SU-DHL-6 (cell line): ENCODE measurements around the gene COL7A1.

Source experiments
- CTCF ChIP-seq: fragments of 200-600 bp; sonication (generic); IDR thresholded peaks from one replicate; pipeline ENCODE4 v1.5.1; 2017; ENCODE audit warnings: antibody characterized with exemption, mild to moderate bottlenecking, low read length, moderate library complexity; ENCODE audit not compliant: insufficient read depth, poor library complexity, severe bottlenecking
- EZH2phosphoT487 ChIP-seq: fragments of 200-600 bp; sonication (generic), shearing (Covaris generic); conservative IDR thresholded peaks from 2 replicates; pipeline ENCODE4 v1.6.1; 2018; ENCODE audit warnings: mild to moderate bottlenecking, antibody characterized with exemption, low read length, moderate library complexity, mixed read lengths

DNA sequence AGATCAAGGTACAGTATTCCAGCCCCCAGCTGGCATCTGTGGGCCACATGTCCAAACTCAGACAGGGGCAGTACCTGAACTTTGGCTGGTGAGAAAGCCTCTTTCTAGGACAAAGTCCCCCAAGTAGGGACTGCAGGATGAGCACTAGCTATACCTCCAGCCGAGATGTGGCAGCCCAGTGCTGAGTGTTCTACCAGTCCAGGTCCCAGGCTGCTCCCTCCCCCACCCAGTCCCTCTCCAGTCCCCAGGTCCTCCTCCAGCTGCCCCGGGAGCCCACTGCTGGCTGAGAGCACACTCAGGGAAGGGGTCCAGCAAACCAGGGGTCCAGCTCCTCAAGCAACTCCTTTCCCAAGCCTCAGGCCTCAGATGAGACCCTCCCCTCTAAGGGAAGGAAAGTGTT, 38.6 kb upstream of the COL7A1 start:
- TF ChIP-seq CTCF: no peak
- no peak for TF ChIP-seq EZH2phosphoT487
